Tibial nerve (tissue), 4 donors: ENCODE results near the gene USP32.

Source experiments
- CTCF ChIP-seq, 5 experiments: fragments of 200-600 bp in 3 of 5; fragments of 450-650 bp in 2 of 5; sonication (generic) in 3 of 5; IDR thresholded peaks; one replicate each; pipeline ENCODE4 v1.5.1; 2016 to 2019; ENCODE audit warnings: antibody characterized with exemption in 5 of 5, mild to moderate bottlenecking in 3 of 5, moderate library complexity in 2 of 5
- EP300 ChIP-seq, 2 donors: sonication (generic); formaldehyde crosslinking; IDR thresholded peaks; one replicate each; pipeline ENCODE4 v1.6.1; 2017; ENCODE audit warnings: antibody characterized with exemption in 2 of 2, mild to moderate bottlenecking in 1 of 2
- POLR2A ChIP-seq, 2 donors: fragments of 450-650 bp; IDR thresholded peaks; one replicate each; pipeline ENCODE4 v1.6.1; 2017; ENCODE audit warnings: antibody characterized with exemption in 2 of 2, mild to moderate bottlenecking in 2 of 2, moderate library complexity in 2 of 2

GRCh38 chr17:60230358-60230757 is 161.6 kb downstream of the USP32 start:
- no peak for TF ChIP-seq CTCF (IDR thresholded peaks at IDR 0.05)
- no peak for TF ChIP-seq POLR2A (IDR thresholded peaks at IDR 0.05)
- TF ChIP-seq EP300 (IDR thresholded peaks at IDR 0.05): no peak
